HepG2 (cell line): ENCODE data around the gene TMEM258. TPM values are rescaled to one million over a fixed set of nuclear protein-coding genes. Genes with fewer than 3 reads are reported as not detected.

Experiments
- ERF ChIP-seq: IDR thresholded peaks from 2 replicates; pipeline ENCODE4 v1.6.1; 2018; ENCODE audit warnings: missing biosample characterization, missing genetic modification reagents
- FOXM1 ChIP-seq: sonication (generic); formaldehyde crosslinking; IDR thresholded peaks from 2 replicates; pipeline ENCODE4 v1.5.0; 2020; ENCODE audit warnings: missing genetic modification reagents
- FOXO1 ChIP-seq: sonication (generic); formaldehyde crosslinking; IDR thresholded peaks from 2 replicates; pipeline ENCODE4 v1.4.0; 2020; ENCODE audit warnings: missing genetic modification reagents
- GABPA ChIP-seq, 2 experiments: IDR thresholded peaks; 2 replicates each; pipeline ENCODE4 v1.6.1; 2011 to 2016; ENCODE audit warnings: low read depth in 2 of 2, low read length in 1 of 2, missing biosample characterization in 1 of 2, missing genetic modification characterization in 1 of 2
- HOXA9 ChIP-seq: sonication (generic); formaldehyde crosslinking; IDR thresholded peaks from 2 replicates; pipeline ENCODE4 v1.8.1; 2022; ENCODE audit warnings: missing genetic modification reagents, mild to moderate bottlenecking, moderate library complexity, borderline replicate concordance
- IRF2 ChIP-seq: IDR thresholded peaks from 2 replicates; pipeline ENCODE4 v1.6.1; 2018; ENCODE audit warnings: missing genetic modification reagents, missing compliant biosample characterization
- KAT7 ChIP-seq: IDR thresholded peaks from 2 replicates; pipeline ENCODE4 v1.6.1; 2018; ENCODE audit warnings: borderline replicate concordance, missing compliant biosample characterization
- MTERF4 ChIP-seq: sonication (generic); formaldehyde crosslinking; IDR thresholded peaks from 2 replicates; pipeline ENCODE4 v1.8.0; 2023; ENCODE audit warnings: mild to moderate bottlenecking, missing genetic modification reagents
- MTF1 ChIP-seq: sonication (generic); formaldehyde crosslinking; IDR thresholded peaks from 2 replicates; pipeline ENCODE4 v1.5.0; 2020; ENCODE audit warnings: missing genetic modification reagents
- NPAS2 ChIP-seq: sonication (generic); formaldehyde crosslinking; IDR thresholded peaks from 2 replicates; pipeline ENCODE4 v1.8.0; 2022; ENCODE audit warnings: mild to moderate bottlenecking, missing genetic modification reagents, borderline replicate concordance
- NR2F1 ChIP-seq, 2 experiments: fragments of 450-650 bp in 1 of 2; formaldehyde crosslinking in 1 of 2; IDR thresholded peaks; 2 replicates each; pipeline versions ENCODE4 v1.5.0 to v1.6.1; 2016 to 2020; ENCODE audit warnings: mild to moderate bottlenecking in 1 of 2, missing compliant biosample characterization in 1 of 2, missing genetic modification reagents in 1 of 2, moderate library complexity in 1 of 2
- SPEN ChIP-seq: sonication (generic); formaldehyde crosslinking; IDR thresholded peaks from 2 replicates; pipeline ENCODE4 v1.5.1; 2020; ENCODE audit warnings: low read depth, mild to moderate bottlenecking, missing genetic modification reagents
- SRSF1 ChIP-seq: fragments of 200-400 bp; formaldehyde crosslinking; optimal IDR thresholded peaks from 2 replicates; pipeline ENCODE3; 2017; ENCODE audit warnings: mild to moderate bottlenecking, low read depth, low read length, moderate library complexity
- YEATS2 ChIP-seq: sonication (generic); formaldehyde crosslinking; IDR thresholded peaks from 2 replicates; pipeline ENCODE4 v1.4.0; 2020; ENCODE audit warnings: missing genetic modification reagents, borderline replicate concordance
- ZFP91 ChIP-seq: sonication (generic); formaldehyde crosslinking; IDR thresholded peaks from 2 replicates; pipeline ENCODE4 v1.9.0; 2022; ENCODE audit warnings: missing genetic modification reagents, mild to moderate bottlenecking, borderline replicate concordance
- ZNF574 ChIP-seq: sonication (generic); formaldehyde crosslinking; IDR thresholded peaks from 2 replicates; pipeline ENCODE4 v1.4.0; 2020; ENCODE audit warnings: missing genetic modification reagents
- ZNF772 ChIP-seq: sonication (generic); formaldehyde crosslinking; IDR thresholded peaks from 2 replicates; pipeline ENCODE4 v1.5.0; 2020; ENCODE audit warnings: mild to moderate bottlenecking, missing genetic modification reagents
- ZSCAN21 ChIP-seq: sonication (generic); formaldehyde crosslinking; IDR thresholded peaks from 2 replicates; pipeline ENCODE4 v1.8.0; 2022; ENCODE audit warnings: mild to moderate bottlenecking, missing genetic modification reagents, moderate library complexity, borderline replicate concordance
- ZSCAN25 ChIP-seq: sonication (generic); formaldehyde crosslinking; IDR thresholded peaks from 2 replicates; pipeline ENCODE4 v1.8.0; 2022; ENCODE audit warnings: mild to moderate bottlenecking, missing genetic modification reagents
- polyA plus RNA-seq, 8 experiments: library from polyadenylated mRNA; depleted of rRNA in 3 of 8; stranded (reverse) in 7 of 8; unstranded in 1 of 8; fragments of >200 nt; fragmentation: Illumina TruSeq in 4 of 8; extraction: Trizol in 4 of 8; gene quantifications; 2 replicates each; pipeline versions ENCODE4 v1.2.1 to v1.2.3, GENCODE V29; 2011 to 2016; ENCODE audit warnings: low read depth in 4 of 8, missing spikeins in 1 of 8, mixed read lengths in 1 of 8; ENCODE audit not compliant: insufficient read depth in 1 of 8
- total RNA-seq, 5 experiments: library from RNA; depleted of rRNA; stranded (reverse); fragments of >200 nt; fragmentation: Illumina TruSeq; extraction: Trizol; gene quantifications; 2 replicates each; pipeline ENCODE4 v1.2.3, GENCODE V29; 2016; ENCODE audit warnings: low read depth in 1 of 5

TMEM258 gene
- total and polyA plus RNA-seq, 2 of the 13 experiments (the other 11 are each of a cell fraction or from before 2014, with no cell fraction given), result 175 to 424 TPM

GRCh38 chr11:61756452-61757212 lies 35.8 kb downstream of the TMEM258 start (continued):
- TF ChIP-seq ZSCAN21 (CRISPR knock-in tag) (peak; percentile 14), ZSCAN25 (peak; percentile 94), HOXA9 (CRISPR knock-in tag) (0 out of 2 replicates have a peak, but pooled peaks have one; percentile 30), ZNF574 (CRISPR knock-in tag) (peak; percentile 55), YEATS2 (peak; percentile 40; the same call in 1 of the 2 replicates), KAT7 (CRISPR knock-in tag) (0 out of 2 replicates have a peak, but pooled peaks have one; percentile 21), IRF2 (CRISPR knock-in tag) (no peak; the same call in 1 of the 2 replicates), FOXO1 (CRISPR knock-in tag) (peak; percentile 52; the same call in 1 of the 2 replicates), GABPA (IDR thresholded peaks at IDR 0.05; ENCODE audit: low read depth, low read length) (no peak), GABPA (CRISPR knock-in tag; IDR thresholded peaks at IDR 0.05; ENCODE audit: low read depth) (peak; percentile 86), MTF1 (CRISPR knock-in tag) (no peak), SPEN (peak; percentile 63), ZNF772 (CRISPR knock-in tag) (peak; percentile 91; the same call in 1 of the 2 replicates), ZFP91 (CRISPR knock-in tag) (peak; percentile 51; the same call in 1 of the 2 replicates), NPAS2 (CRISPR knock-in tag) (0 out of 2 replicates have a peak, but pooled peaks have one; percentile 34), ERF (CRISPR knock-in tag) (peak; percentile 82), MTERF4 (peak; percentile 40; the same call in 1 of the 2 replicates), SRSF1 (peak; percentile 66), FOXM1 (no peak), NR2F1 (CRISPR knock-in tag; IDR thresholded peaks at IDR 0.05) (peak; percentile 47 to 87; a peak in 3 of 4 replicates)
